Adrenal gland (tissue), 5 donors: ENCODE measurements around the gene CRYBA4.

Experiments used
- POLR2A ChIP-seq, 2 donors: fragments of 450-650 bp; IDR thresholded peaks; one replicate each; pipeline ENCODE4 v1.6.1; 2017; ENCODE audit warnings: antibody characterized with exemption in 2 of 2, mild to moderate bottlenecking in 2 of 2, moderate library complexity in 1 of 2
- TF ChIP-seq, protein P1 (sequence below), 6 experiments: fragments of 450-650 bp in 4 of 6; fragments of 200-600 bp in 2 of 6; sonication (generic) in 1 of 6; IDR thresholded peaks; 1 replicate in 5 of 6; 2 replicates in 1 of 6; pipeline versions ENCODE4 v1.5.1 to v1.8.0; 2016 to 2021; ENCODE audit warnings: antibody characterized with exemption in 6 of 6, mild to moderate bottlenecking in 2 of 6, moderate library complexity in 1 of 6
- donor health status: DM: no; HTN: no; CAD: no.

DNA sequence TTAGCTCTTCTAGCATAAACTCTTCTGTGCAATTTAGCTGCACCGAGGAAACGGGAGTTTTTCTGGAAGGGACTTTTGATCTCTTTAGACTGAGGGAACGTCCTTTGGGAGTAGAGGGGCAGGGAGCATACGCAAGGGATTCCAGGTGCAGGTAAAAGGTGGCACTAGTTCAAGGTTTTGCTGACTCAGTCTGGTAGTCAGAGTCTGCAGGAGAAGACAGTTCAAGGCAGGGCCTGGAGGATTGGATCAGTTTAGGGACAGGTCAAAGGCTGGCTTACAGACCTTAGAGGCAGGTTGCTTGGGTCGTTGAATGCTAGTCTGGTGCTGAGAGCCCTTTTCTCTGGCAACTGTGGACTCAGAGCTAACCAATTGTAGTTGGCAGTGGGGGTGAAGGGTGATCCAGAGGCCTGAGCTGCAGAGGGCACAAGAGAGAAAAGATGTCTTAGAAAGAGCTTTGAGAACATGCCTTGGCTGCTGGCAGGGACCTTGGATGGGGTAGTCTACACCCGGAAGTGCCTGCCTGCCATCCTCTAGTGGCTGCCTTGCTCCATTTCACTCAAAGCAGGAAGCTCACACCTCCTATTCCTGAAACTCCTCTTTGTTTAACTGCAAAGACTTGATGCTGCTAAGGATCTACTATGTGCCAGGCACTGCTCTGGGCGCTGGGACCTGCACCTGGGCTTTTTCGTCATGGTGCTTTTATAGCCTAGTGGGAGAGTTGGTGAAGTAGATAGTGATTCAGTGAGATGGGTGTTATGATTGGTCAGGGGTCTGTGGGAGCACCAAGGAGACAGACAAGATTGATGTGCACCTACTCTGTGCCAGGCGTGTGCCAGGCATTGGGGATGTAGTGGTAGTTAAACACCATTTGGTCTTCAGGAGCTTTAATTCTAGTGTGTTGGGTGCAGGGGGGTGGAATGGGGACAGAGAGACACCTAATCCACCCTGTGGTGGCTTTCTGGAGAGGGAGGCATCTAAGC lies 52.7 kb downstream of the CRYBA4 start:
- TF ChIP-seq, protein P1, sequence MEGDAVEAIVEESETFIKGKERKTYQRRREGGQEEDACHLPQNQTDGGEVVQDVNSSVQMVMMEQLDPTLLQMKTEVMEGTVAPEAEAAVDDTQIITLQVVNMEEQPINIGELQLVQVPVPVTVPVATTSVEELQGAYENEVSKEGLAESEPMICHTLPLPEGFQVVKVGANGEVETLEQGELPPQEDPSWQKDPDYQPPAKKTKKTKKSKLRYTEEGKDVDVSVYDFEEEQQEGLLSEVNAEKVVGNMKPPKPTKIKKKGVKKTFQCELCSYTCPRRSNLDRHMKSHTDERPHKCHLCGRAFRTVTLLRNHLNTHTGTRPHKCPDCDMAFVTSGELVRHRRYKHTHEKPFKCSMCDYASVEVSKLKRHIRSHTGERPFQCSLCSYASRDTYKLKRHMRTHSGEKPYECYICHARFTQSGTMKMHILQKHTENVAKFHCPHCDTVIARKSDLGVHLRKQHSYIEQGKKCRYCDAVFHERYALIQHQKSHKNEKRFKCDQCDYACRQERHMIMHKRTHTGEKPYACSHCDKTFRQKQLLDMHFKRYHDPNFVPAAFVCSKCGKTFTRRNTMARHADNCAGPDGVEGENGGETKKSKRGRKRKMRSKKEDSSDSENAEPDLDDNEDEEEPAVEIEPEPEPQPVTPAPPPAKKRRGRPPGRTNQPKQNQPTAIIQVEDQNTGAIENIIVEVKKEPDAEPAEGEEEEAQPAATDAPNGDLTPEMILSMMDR (IDR thresholded peaks at IDR 0.05): no peak
- no peak for TF ChIP-seq POLR2A (IDR thresholded peaks at IDR 0.05)
